HCT116 (cell line): ENCODE measurements around the gene SH3GL1. TPM values are rescaled to one million over a fixed set of nuclear protein-coding genes. Genes with fewer than 3 reads are reported as not detected.

Experiments
- ATAC-seq: fragments of 200-7000 bp; cut with Tn5 transposase; 2 replicates; pipeline ENCODE4 v1.9.1; 2020; ENCODE audit warnings: mild to moderate bottlenecking, moderate library complexity
- BruUV-seq: library from RNA; stranded (reverse); fragments of 400-500 nt; replicated peaks from 2 replicates; lab custom pipeline; 2021; lab: Mats Ljungman, UMichigan
- CTCF ChIA-PET: fragments of 300-600 bp; sonication (Branson Sonifier 250); formaldehyde crosslinking; loops from one replicate; lab custom pipeline; 2021; ENCODE audit warnings: antibody characterized with exemption; lab: Charles Lee
- POLR2A ChIA-PET: fragments of 300-600, 350-600 bp; sonication (Branson Sonifier 250); formaldehyde crosslinking; loops from one replicate; lab custom pipeline; 2021; ENCODE audit warnings: antibody characterized with exemption; lab: Charles Lee
- RAD21 ChIA-PET, 2 experiments: fragments of 300-600 bp; sonication (Branson Sonifier 250); formaldehyde crosslinking; loops; one replicate each; lab custom pipeline; 2023; ENCODE audit warnings: low total read pairs in 2 of 2; ENCODE audit not compliant: uncharacterized antibody in 2 of 2, unreplicated experiment in 2 of 2, low non-redundant PET in 1 of 2; lab: Charles Lee
- DNase-seq: peaks from one replicate; pipeline ENCODE4 v3.0.0-alpha.2; 2010; ENCODE audit warnings: low read depth, low spot score
- H2AFZ ChIP-seq: fragments of 200-600 bp; shearing (Covaris generic), sonication (generic); 2 replicates; pipeline ENCODE4 v1.6.1; 2017; ENCODE audit warnings: low read depth, mixed run types, mixed read lengths, antibody characterized with exemption, low read length; ENCODE audit not compliant: poor library complexity, severe bottlenecking
- H3K27ac ChIP-seq: 2 replicates; pipeline ENCODE4 v1.5.1; 2012; ENCODE audit warnings: low read depth, low read length
- H3K27me3 ChIP-seq: fragments of 200-600 bp; sonication (generic); 2 replicates; pipeline ENCODE4 v1.6.1; 2016; ENCODE audit warnings: mixed run types, low read length, mixed read lengths; ENCODE audit not compliant: insufficient read depth
- H3K36me3 ChIP-seq, 2 experiments: fragments of 200-500 bp in 1 of 2; fragments of 200-600 bp in 1 of 2; sonication (Bioruptor generic) in 1 of 2; sonication (generic) in 1 of 2; 2 replicates each; pipeline versions ENCODE4 v1.5.1 to v1.6.1; 2014 to 2016; ENCODE audit warnings: low read length in 2 of 2, inconsistent platforms in 1 of 2, mixed read lengths in 1 of 2, mixed run types in 1 of 2; ENCODE audit not compliant: insufficient read depth in 2 of 2, control insufficient read depth in 1 of 2
- H3K4me1 ChIP-seq, 2 experiments: fragments of 200-600 bp in 1 of 2; sonication (generic) in 1 of 2; 2 replicates each; pipeline versions ENCODE4 v1.5.1 to v1.6.1; 2012 to 2017; ENCODE audit warnings: low read length in 2 of 2, inconsistent platforms in 1 of 2, mild to moderate bottlenecking in 1 of 2, mixed read lengths in 1 of 2, mixed run types in 1 of 2, moderate library complexity in 1 of 2; ENCODE audit not compliant: insufficient read depth in 2 of 2, control insufficient read depth in 1 of 2
- H3K4me2 ChIP-seq: fragments of 200-600 bp; sonication (generic); 2 replicates; pipeline ENCODE4 v1.6.1; 2017; ENCODE audit warnings: mixed run types, low read length, mixed read lengths
- H3K4me3 ChIP-seq, 2 experiments: fragments of 200-600 bp in 1 of 2; sonication (generic) in 1 of 2; replicated peaks in 1 of 2; 2 replicates each; pipeline ENCODE4 v1.5.1; 2011 to 2016; ENCODE audit warnings: low read length in 2 of 2, control low read depth in 1 of 2, low read depth in 1 of 2, mild to moderate bottlenecking in 1 of 2, mixed read lengths in 1 of 2, mixed run types in 1 of 2
- H3K79me2 ChIP-seq: fragments of 200-600 bp; sonication (generic); 2 replicates; pipeline ENCODE4 v1.6.1; 2017; ENCODE audit warnings: mild to moderate bottlenecking, mixed run types, low read length, moderate library complexity, mixed read lengths; ENCODE audit not compliant: insufficient read depth
- H3K9ac ChIP-seq: fragments of 200-600 bp; sonication (generic); 2 replicates; pipeline ENCODE4 v1.6.1; 2016; ENCODE audit warnings: low read length, mixed read lengths
- H3K9me2 ChIP-seq: fragments of 200-600 bp; sonication (generic), shearing (Covaris generic); 2 replicates; pipeline ENCODE4 v1.6.1; 2017; ENCODE audit warnings: mixed run types, mild to moderate bottlenecking, moderate library complexity; ENCODE audit not compliant: insufficient read depth
- H3K9me3 ChIP-seq, 2 experiments: fragments of 200-500 bp in 1 of 2; fragments of 200-600 bp in 1 of 2; sonication (Bioruptor generic) in 1 of 2; sonication (generic) in 1 of 2; 2 replicates each; pipeline ENCODE4 v1.6.1; 2014 to 2017; ENCODE audit warnings: low read length in 2 of 2, mixed read lengths in 2 of 2, inconsistent platforms in 1 of 2, low read depth in 1 of 2, mild to moderate bottlenecking in 1 of 2, mixed run types in 1 of 2, moderate library complexity in 1 of 2; ENCODE audit not compliant: control insufficient read depth in 1 of 2, insufficient read depth in 1 of 2
- H4K20me1 ChIP-seq: fragments of 200-600 bp; sonication (generic), shearing (Covaris generic); 2 replicates; pipeline ENCODE4 v1.6.1; 2017; ENCODE audit warnings: mixed run types, mild to moderate bottlenecking, moderate library complexity; ENCODE audit not compliant: insufficient read depth
- CEBPB ChIP-seq: IDR thresholded peaks from 2 replicates; pipeline ENCODE4 v1.6.1; 2012; ENCODE audit warnings: low read depth
- ELF1 ChIP-seq: IDR thresholded peaks from 2 replicates; pipeline ENCODE4 v1.6.1; 2012; ENCODE audit warnings: low read depth, borderline replicate concordance
- EZH2 ChIP-seq: fragments of 200-600 bp; sonication (generic); IDR thresholded peaks from 2 replicates; pipeline ENCODE4 v1.6.1; 2017; ENCODE audit warnings: antibody characterized with exemption, mixed run types
- EZH2phosphoT487 ChIP-seq: fragments of 200-600 bp; IDR thresholded peaks from 2 replicates; pipeline ENCODE4 v1.6.1; 2018; ENCODE audit warnings: antibody characterized with exemption, borderline replicate concordance
- FOSL1 ChIP-seq: IDR thresholded peaks from 2 replicates; pipeline ENCODE4 v1.6.1; 2012; ENCODE audit warnings: low read depth
- JUND ChIP-seq: IDR thresholded peaks from 2 replicates; pipeline ENCODE4 v1.6.1; 2012
- POLR2A ChIP-seq: IDR thresholded peaks from 2 replicates; pipeline ENCODE4 v1.7.0; 2011; ENCODE audit warnings: borderline replicate concordance; ENCODE audit not compliant: insufficient read depth, insufficient read length; ENCODE audit errors: extremely low read depth
- POLR2AphosphoS5 ChIP-seq: IDR thresholded peaks from 2 replicates; pipeline ENCODE4 v1.6.1; 2011; ENCODE audit warnings: mild to moderate bottlenecking, low read depth, low read length, moderate library complexity
- SP1 ChIP-seq: IDR thresholded peaks from 2 replicates; pipeline ENCODE4 v1.6.1; 2012; ENCODE audit warnings: low read depth
- SRF ChIP-seq: IDR thresholded peaks from 2 replicates; pipeline ENCODE4 v1.6.1; 2012; ENCODE audit warnings: low read depth
- YY1 ChIP-seq: IDR thresholded peaks from 2 replicates; pipeline ENCODE4 v1.6.1; 2011; ENCODE audit warnings: low read length, low read depth, moderate library complexity, mild to moderate bottlenecking; ENCODE audit not compliant: insufficient replicate concordance; ENCODE audit errors: extremely low read depth
- ZFX ChIP-seq: fragments of 450-650 bp; IDR thresholded peaks from 2 replicates; pipeline ENCODE4 v1.6.1; 2017
- ZNF274 ChIP-seq: fragments of 200-500 bp; sonication (Bioruptor generic); IDR thresholded peaks from 2 replicates; pipeline ENCODE4 v1.6.1; 2014; ENCODE audit warnings: mild to moderate bottlenecking, low read depth, low read length, inconsistent platforms
- intact Hi-C: fragments of 100-400 bp; cut with micrococcal nuclease; formaldehyde crosslinking; loops from 2 replicates; pipeline ENCODE4 v1.10.0; 2022
- total RNA-seq: library from RNA; stranded (reverse); gene quantifications from one replicate; pipeline ENCODE4 v1.2.1, GENCODE V29; 2021; ENCODE audit not compliant: unreplicated experiment
- TF ChIP-seq, protein P1 (sequence below): IDR thresholded peaks from 2 replicates; pipeline ENCODE4 v1.6.1; 2012; ENCODE audit warnings: low read depth
- TF ChIP-seq, protein P2 (sequence below), 3 experiments: fragments of 200-600 bp in 1 of 3; sonication (generic) in 1 of 3; IDR thresholded peaks in 2 of 3; conservative IDR thresholded peaks in 1 of 3; 2 replicates each; pipeline ENCODE4 v1.5.1; 2012 to 2017; ENCODE audit warnings: low read depth in 2 of 3, low read length in 2 of 3, antibody characterized with exemption in 1 of 3, borderline replicate concordance in 1 of 3, control low read depth in 1 of 3, mild to moderate bottlenecking in 1 of 3, mixed read lengths in 1 of 3, mixed run types in 1 of 3, moderate library complexity in 1 of 3; ENCODE audit not compliant: insufficient read depth in 1 of 3
- TF ChIP-seq, protein P3 (sequence below): IDR thresholded peaks from 2 replicates; pipeline ENCODE4 v1.6.1; 2012
- TF ChIP-seq, protein P4 (sequence below): IDR thresholded peaks from 2 replicates; pipeline ENCODE4 v1.6.1; 2012
- TF ChIP-seq, protein P5 (sequence below): IDR thresholded peaks from 2 replicates; pipeline ENCODE4 v1.6.1; 2011; ENCODE audit warnings: mild to moderate bottlenecking, low read length, moderate library complexity; ENCODE audit not compliant: insufficient replicate concordance; ENCODE audit errors: extremely low read depth

SH3GL1 gene
- total RNA-seq, 1 experiment from 2014 or later, result 86.0 TPM

DNA sequence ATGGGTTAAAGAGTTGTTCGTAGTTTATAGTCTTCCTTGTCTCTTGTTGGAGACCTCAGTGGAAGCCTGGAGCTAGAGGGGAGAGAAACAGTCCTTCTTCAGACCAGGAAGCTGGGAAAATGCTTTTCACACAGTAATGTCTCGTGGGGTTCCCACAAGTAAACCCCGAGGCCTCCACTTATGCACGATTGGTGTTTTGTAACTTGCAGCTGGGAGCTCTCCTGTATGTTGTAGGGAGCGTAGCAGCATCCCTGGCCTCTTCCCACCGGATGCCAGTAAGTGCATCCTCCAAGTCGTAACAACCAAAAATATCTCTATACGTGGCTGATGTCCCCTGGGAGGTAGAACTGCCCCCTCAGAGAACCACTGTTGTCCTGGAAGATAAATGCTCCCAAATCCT, 5.6 kb upstream of the SH3GL1 start:
- H2AFZ ChIP-seq, result no peak overlapping the region
- CTCF ChIA-PET, result no interaction called here
- peaks cover 9 to 30% of the 10 kb centered on the region in 2 experiments for H3K4me1 ChIP-seq
- BruUV-seq, result TSS peak; percentile 10
- no peak overlapping the region for H3K4me3 ChIP-seq
- H3K4me2 ChIP-seq, result no peak overlapping the region
- H3K27me3 ChIP-seq, result no peaks in the 10 kb centered on the region
- DNase-seq, result no peak
- intact Hi-C loops, result no loop called here
- peaks cover 19% of the 10 kb centered on the region for H4K20me1 ChIP-seq
- H3K9me2 ChIP-seq, result no peaks in the 10 kb centered on the region
- H3K9me3 ChIP-seq, result no peaks in the 10 kb centered on the region
- RAD21 ChIA-PET, result no interaction called here
- no peak for ATAC-seq
- H3K79me2 ChIP-seq, result peaks cover 85% of the 10 kb centered on the region
- H3K9ac ChIP-seq, result no peak overlapping the region
- TF ChIP-seq, protein P1, sequence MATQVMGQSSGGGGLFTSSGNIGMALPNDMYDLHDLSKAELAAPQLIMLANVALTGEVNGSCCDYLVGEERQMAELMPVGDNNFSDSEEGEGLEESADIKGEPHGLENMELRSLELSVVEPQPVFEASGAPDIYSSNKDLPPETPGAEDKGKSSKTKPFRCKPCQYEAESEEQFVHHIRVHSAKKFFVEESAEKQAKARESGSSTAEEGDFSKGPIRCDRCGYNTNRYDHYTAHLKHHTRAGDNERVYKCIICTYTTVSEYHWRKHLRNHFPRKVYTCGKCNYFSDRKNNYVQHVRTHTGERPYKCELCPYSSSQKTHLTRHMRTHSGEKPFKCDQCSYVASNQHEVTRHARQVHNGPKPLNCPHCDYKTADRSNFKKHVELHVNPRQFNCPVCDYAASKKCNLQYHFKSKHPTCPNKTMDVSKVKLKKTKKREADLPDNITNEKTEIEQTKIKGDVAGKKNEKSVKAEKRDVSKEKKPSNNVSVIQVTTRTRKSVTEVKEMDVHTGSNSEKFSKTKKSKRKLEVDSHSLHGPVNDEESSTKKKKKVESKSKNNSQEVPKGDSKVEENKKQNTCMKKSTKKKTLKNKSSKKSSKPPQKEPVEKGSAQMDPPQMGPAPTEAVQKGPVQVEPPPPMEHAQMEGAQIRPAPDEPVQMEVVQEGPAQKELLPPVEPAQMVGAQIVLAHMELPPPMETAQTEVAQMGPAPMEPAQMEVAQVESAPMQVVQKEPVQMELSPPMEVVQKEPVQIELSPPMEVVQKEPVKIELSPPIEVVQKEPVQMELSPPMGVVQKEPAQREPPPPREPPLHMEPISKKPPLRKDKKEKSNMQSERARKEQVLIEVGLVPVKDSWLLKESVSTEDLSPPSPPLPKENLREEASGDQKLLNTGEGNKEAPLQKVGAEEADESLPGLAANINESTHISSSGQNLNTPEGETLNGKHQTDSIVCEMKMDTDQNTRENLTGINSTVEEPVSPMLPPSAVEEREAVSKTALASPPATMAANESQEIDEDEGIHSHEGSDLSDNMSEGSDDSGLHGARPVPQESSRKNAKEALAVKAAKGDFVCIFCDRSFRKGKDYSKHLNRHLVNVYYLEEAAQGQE, result no peak
- TF ChIP-seq YY1 (no peak), POLR2A (no peak), ZNF274 (no peak), CEBPB (no peak), EZH2phosphoT487 (no peak), SP1 (no peak), ELF1 (no peak), SRF (no peak), JUND (no peak), POLR2AphosphoS5 (no peak), ZFX (no peak), EZH2 (no peak), FOSL1 (no peak)
- TF ChIP-seq, protein P2, sequence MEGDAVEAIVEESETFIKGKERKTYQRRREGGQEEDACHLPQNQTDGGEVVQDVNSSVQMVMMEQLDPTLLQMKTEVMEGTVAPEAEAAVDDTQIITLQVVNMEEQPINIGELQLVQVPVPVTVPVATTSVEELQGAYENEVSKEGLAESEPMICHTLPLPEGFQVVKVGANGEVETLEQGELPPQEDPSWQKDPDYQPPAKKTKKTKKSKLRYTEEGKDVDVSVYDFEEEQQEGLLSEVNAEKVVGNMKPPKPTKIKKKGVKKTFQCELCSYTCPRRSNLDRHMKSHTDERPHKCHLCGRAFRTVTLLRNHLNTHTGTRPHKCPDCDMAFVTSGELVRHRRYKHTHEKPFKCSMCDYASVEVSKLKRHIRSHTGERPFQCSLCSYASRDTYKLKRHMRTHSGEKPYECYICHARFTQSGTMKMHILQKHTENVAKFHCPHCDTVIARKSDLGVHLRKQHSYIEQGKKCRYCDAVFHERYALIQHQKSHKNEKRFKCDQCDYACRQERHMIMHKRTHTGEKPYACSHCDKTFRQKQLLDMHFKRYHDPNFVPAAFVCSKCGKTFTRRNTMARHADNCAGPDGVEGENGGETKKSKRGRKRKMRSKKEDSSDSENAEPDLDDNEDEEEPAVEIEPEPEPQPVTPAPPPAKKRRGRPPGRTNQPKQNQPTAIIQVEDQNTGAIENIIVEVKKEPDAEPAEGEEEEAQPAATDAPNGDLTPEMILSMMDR (IDR thresholded peaks at IDR 0.05 in 2 of 3, conservative IDR thresholded peaks at IDR 0.05 in 1 of 3; ENCODE audit: borderline replicate concordance in 1 of 3, insufficient read depth in 1 of 3, low read depth in 2 of 3, low read length in 2 of 3), result no peak
- TF ChIP-seq, protein P3, sequence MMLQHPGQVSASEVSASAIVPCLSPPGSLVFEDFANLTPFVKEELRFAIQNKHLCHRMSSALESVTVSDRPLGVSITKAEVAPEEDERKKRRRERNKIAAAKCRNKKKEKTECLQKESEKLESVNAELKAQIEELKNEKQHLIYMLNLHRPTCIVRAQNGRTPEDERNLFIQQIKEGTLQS, result no peak
- TF ChIP-seq, protein P4, sequence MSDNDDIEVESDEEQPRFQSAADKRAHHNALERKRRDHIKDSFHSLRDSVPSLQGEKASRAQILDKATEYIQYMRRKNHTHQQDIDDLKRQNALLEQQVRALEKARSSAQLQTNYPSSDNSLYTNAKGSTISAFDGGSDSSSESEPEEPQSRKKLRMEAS, result no peak
- TF ChIP-seq, protein P5, sequence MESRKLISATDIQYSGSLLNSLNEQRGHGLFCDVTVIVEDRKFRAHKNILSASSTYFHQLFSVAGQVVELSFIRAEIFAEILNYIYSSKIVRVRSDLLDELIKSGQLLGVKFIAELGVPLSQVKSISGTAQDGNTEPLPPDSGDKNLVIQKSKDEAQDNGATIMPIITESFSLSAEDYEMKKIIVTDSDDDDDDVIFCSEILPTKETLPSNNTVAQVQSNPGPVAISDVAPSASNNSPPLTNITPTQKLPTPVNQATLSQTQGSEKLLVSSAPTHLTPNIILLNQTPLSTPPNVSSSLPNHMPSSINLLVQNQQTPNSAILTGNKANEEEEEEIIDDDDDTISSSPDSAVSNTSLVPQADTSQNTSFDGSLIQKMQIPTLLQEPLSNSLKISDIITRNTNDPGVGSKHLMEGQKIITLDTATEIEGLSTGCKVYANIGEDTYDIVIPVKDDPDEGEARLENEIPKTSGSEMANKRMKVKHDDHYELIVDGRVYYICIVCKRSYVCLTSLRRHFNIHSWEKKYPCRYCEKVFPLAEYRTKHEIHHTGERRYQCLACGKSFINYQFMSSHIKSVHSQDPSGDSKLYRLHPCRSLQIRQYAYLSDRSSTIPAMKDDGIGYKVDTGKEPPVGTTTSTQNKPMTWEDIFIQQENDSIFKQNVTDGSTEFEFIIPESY, result no peak
- H3K27ac ChIP-seq, result no peak overlapping the region
- peaks cover 7 to 28% of the 10 kb centered on the region in 2 experiments for H3K36me3 ChIP-seq
- POLR2A ChIA-PET, result no interaction called here
